Brain microvascular endothelial cell (primary cell): Measurements from ENCODE around the gene TMBIM1.
A peak's percentile ranks its signal among the peaks of the same experiment; 100 is the strongest.

Experiments
- DNase-seq: peaks from one replicate; pipeline ENCODE4 v3.0.0-alpha.2; 2020
- H3K27ac ChIP-seq: fragments of 250-450 bp; sonication (Bioruptor Pico); 2 replicates; pipeline ENCODE4 v1.5.1; 2020; ENCODE audit warnings: mild to moderate bottlenecking, moderate library complexity
- H3K27me3 ChIP-seq: fragments of 250-450 bp; sonication (Bioruptor Pico); replicated peaks from 2 replicates; pipeline ENCODE4 v1.5.1; 2020; ENCODE audit warnings: mild to moderate bottlenecking
- H3K36me3 ChIP-seq: fragments of 250-450 bp; sonication (Bioruptor Pico); replicated peaks from 2 replicates; pipeline ENCODE4 v1.5.1; 2020; ENCODE audit warnings: mild to moderate bottlenecking
- H3K4me3 ChIP-seq: 2 replicates; pipeline ENCODE4 v1.5.1; 2011; ENCODE audit warnings: low read depth, mild to moderate bottlenecking, control low read depth, low read length, moderate library complexity
- CTCF ChIP-seq: IDR thresholded peaks from 2 replicates; pipeline ENCODE4 v1.5.1; 2011; ENCODE audit warnings: low read depth, mild to moderate bottlenecking, moderate library complexity, low read length, control low read depth, inconsistent platforms; ENCODE audit errors: missing control alignments
- in situ Hi-C: cut with HindIII; loops from 2 replicates; pipeline ENCODE4 v1.10.0; 2017; ENCODE audit warnings: low sequenced_read_pairs, low pct_ligation_motif_present

TMBIM1 gene

GRCh38 chr2:218306184-218306920, 14.0 kb upstream of the TMBIM1 start:
- Histone ChIP-seq H3K36me3 (no peaks in the 10 kb centered on the region), H3K27me3 (no peaks in the 10 kb centered on the region), H3K4me3 (no peak overlapping the region), H3K27ac (no peak overlapping the region)
- in situ Hi-C loops: no loop called here
- no peak for DNase-seq
- TF ChIP-seq CTCF: no peak

- in situ Hi-C loops: no loop called here
Observed at GRCh38 chr2:218305383-218305782, 13.1 kb upstream of the TMBIM1 start.

GRCh38 chr2:218301176-218301819, 9.0 kb upstream of the TMBIM1 start:
- DNase-seq: peak; percentile 81
- TF ChIP-seq CTCF: peak; percentile 93
- H3K4me3 ChIP-seq: no peak overlapping the region
- H3K27ac ChIP-seq: no peak overlapping the region
- in situ Hi-C loops: no loop called here
- H3K27me3 ChIP-seq: no peaks in the 10 kb centered on the region
- H3K36me3 ChIP-seq: no peaks in the 10 kb centered on the region

More at GRCh38 chr2:218305383-218305782, 13.1 kb upstream of the TMBIM1 start:
- TF ChIP-seq CTCF: no peak
- Histone ChIP-seq H3K36me3 (no peaks in the 10 kb centered on the region), H3K4me3 (no peak overlapping the region), H3K27ac (no peak overlapping the region), H3K27me3 (no peaks in the 10 kb centered on the region)
- DNase-seq: no peak

- DNase-seq: no peak
- no peaks in the 10 kb centered on the region for H3K36me3 ChIP-seq
- no peak overlapping the region for H3K27ac ChIP-seq
- H3K4me3 ChIP-seq: no peak overlapping the region
- no peaks in the 10 kb centered on the region for H3K27me3 ChIP-seq
- TF ChIP-seq CTCF: no peak
- in situ Hi-C loops: no loop called here
Observed at GRCh38 chr2:218300141-218300540, 7.8 kb upstream of the TMBIM1 start.

GRCh38 chr2:218298314-218298875, 6.1 kb upstream of the TMBIM1 start:
- no peak overlapping the region for H3K4me3 ChIP-seq
- in situ Hi-C loops: no loop called here
- no peaks in the 10 kb centered on the region for H3K36me3 ChIP-seq
- TF ChIP-seq CTCF: no peak
- no peaks in the 10 kb centered on the region for H3K27me3 ChIP-seq
- no peak overlapping the region for H3K27ac ChIP-seq
- no peak for DNase-seq
